Measurements from ENCODE around the gene MED13L.

DNA sequence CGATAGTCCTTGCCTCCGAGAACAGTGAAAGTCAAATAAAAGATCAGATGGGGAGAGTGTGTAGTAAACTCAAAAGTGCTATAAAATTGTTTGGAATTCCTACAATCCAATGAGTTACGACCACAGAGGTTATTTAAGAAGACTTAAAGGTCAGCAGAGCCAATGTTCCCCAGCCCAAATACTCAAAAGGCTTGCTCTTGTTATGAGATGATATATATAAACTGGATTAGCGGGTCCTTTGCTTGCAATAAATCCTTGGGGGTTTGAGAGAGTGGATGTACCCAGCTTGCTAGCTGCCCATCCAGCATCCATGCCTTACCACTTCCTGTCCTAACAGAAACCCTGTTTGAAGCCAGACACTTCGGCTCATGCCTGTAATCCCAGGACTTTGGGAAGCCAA, 29.0 kb upstream of the MED13L start:
- no peak for TF ChIP-seq EZH2 (IDR thresholded peaks at IDR 0.05; ENCODE audit: insufficient read depth, poor library complexity, severe bottlenecking)
- no peak for TF ChIP-seq EZH2phosphoT487 (IDR thresholded peaks at IDR 0.05; ENCODE audit: insufficient read depth, low read depth)
